ENCODE measurements around the gene TMEM239.

- TF ChIP-seq CTCF (IDR thresholded peaks at IDR 0.05; ENCODE audit: insufficient read depth, low read depth, low read length) (no peak), EZH2 (IDR thresholded peaks at IDR 0.05; ENCODE audit: insufficient read depth, low read length) (no peak)
Measured at GRCh38 chr20:2840967-2841531, 24.9 kb downstream of the TMEM239 start.

All from astrocyte (in vitro differentiated cells and primary cell).